Fibroblast of skin of left quadriceps (primary cell): Measurements from ENCODE around the gene CERK.
"Not testable (repeated sequence)": the region's sequence is repeated elsewhere in the genome, so short reads cannot be mapped to it uniquely, and the experiment has no call there.

Source experiments
- DNase-seq, 2 experiments: peaks; one replicate each; pipeline ENCODE4 v3.0.0-alpha.2; 2013; ENCODE audit warnings: low read depth in 2 of 2

CERK gene

GRCh38 chr22:46661221-46661851 lies 76.7 kb downstream of the CERK start:
- DNase-seq, result no peak

- no peak for DNase-seq
Observed at GRCh38 chr22:46660604-46661201, 77.3 kb downstream of the CERK start.

GRCh38 chr22:46659791-46660186 lies 78.3 kb downstream of the CERK start:
- no peak for DNase-seq

- DNase-seq, result no peak
Observed at GRCh38 chr22:46659059-46659790, 78.8 kb downstream of the CERK start.

- DNase-seq, result no peak
Observed at GRCh38 chr22:46657996-46658947, 79.8 kb downstream of the CERK start.

- DNase-seq, result no peak
Observed at GRCh38 chr22:46657655-46657953, 80.4 kb downstream of the CERK start.

- DNase-seq, result no peak
Observed at GRCh38 chr22:46656856-46657654, 81.0 kb downstream of the CERK start.

GRCh38 chr22:46655861-46656608 lies 82.0 kb downstream of the CERK start:
- no peak for DNase-seq

GRCh38 chr22:46654927-46655595 lies 83.0 kb downstream of the CERK start:
- DNase-seq, result no peak

- no peak for DNase-seq
Observed at GRCh38 chr22:46654426-46654825, 83.6 kb downstream of the CERK start.

GRCh38 chr22:46653596-46653995 lies 84.5 kb downstream of the CERK start:
- DNase-seq, result no peak

- no peak for DNase-seq
Observed at GRCh38 chr22:46652847-46653331, 85.2 kb downstream of the CERK start.

- DNase-seq, result no peak
Observed at GRCh38 chr22:46652081-46652846, 85.8 kb downstream of the CERK start.

- DNase-seq, result no peak
Observed at GRCh38 chr22:46651316-46651715, 86.7 kb downstream of the CERK start.

GRCh38 chr22:46650078-46650810 lies 87.8 kb downstream of the CERK start:
- DNase-seq, result no peak

GRCh38 chr22:46649141-46650077 lies 88.6 kb downstream of the CERK start:
- no peak for DNase-seq

GRCh38 chr22:46648225-46648820 lies 89.7 kb downstream of the CERK start:
- not testable (repeated sequence) for DNase-seq
